Neutrophil (primary cell): Measurements from ENCODE around the gene NUP93.

Experiments used
- H3K27ac ChIP-seq: fragments of 200-600 bp; sonication (generic); 2 replicates; pipeline ENCODE4 v1.5.1; 2016; ENCODE audit warnings: mild to moderate bottlenecking, moderate library complexity
- H3K27me3 ChIP-seq: fragments of 200-600 bp; sonication (generic); 2 replicates; pipeline ENCODE4 v1.6.0; 2016; ENCODE audit warnings: mild to moderate bottlenecking
- H3K36me3 ChIP-seq: fragments of 200-600 bp; sonication (generic); 2 replicates; pipeline ENCODE4 v1.5.1; 2017
- H3K4me1 ChIP-seq, 2 experiments: fragments of 200-600 bp in 1 of 2; sonication (generic) in 1 of 2; 1 replicate in 1 of 2; 2 replicates in 1 of 2; pipeline versions ENCODE4 v1.5.1 to v1.6.1; 2013 to 2016; ENCODE audit warnings: low read depth in 1 of 2, low read length in 1 of 2, mild to moderate bottlenecking in 1 of 2, moderate library complexity in 1 of 2; ENCODE audit not compliant: control insufficient read depth in 1 of 2, insufficient read depth in 1 of 2
- H3K4me3 ChIP-seq, 2 experiments: fragments of 200-600 bp in 1 of 2; sonication (generic) in 1 of 2; 1 replicate in 1 of 2; 2 replicates in 1 of 2; pipeline ENCODE4 v1.5.1; 2013 to 2016; ENCODE audit warnings: low read depth in 1 of 2, low read length in 1 of 2, mild to moderate bottlenecking in 1 of 2, moderate library complexity in 1 of 2
- H3K9me3 ChIP-seq: fragments of 200-600 bp; sonication (generic); 2 replicates; pipeline ENCODE4 v1.5.1; 2016
- CTCF ChIP-seq: fragments of 200-600 bp; sonication (generic); IDR thresholded peaks from 2 replicates; pipeline ENCODE4 v1.5.1; 2016; ENCODE audit warnings: antibody characterized with exemption

Gene NUP93

GRCh38 chr16:56700631-56701030, 29.3 kb upstream of the NUP93 start:
- no peak for TF ChIP-seq CTCF

GRCh38 chr16:56701534-56701933, 28.4 kb upstream of the NUP93 start:
- Histone ChIP-seq H3K27me3 (no peaks in the 10 kb centered on the region), H3K36me3 (no peaks in the 10 kb centered on the region), H3K9me3 (no peaks in the 10 kb centered on the region), H3K4me3 (no peak overlapping the region), H3K27ac (no peak overlapping the region), H3K4me1 (peaks cover 0 to 7% of the 10 kb centered on the region in 2 experiments)
- TF ChIP-seq CTCF, result no peak

More at GRCh38 chr16:56700631-56701030, 29.3 kb upstream of the NUP93 start:
- Histone ChIP-seq H3K9me3 (no peaks in the 10 kb centered on the region), H3K27ac (no peak overlapping the region), H3K36me3 (no peaks in the 10 kb centered on the region), H3K4me3 (no peak overlapping the region), H3K27me3 (no peaks in the 10 kb centered on the region), H3K4me1 (peaks cover 0 to 7% of the 10 kb centered on the region in 2 experiments)

- Histone ChIP-seq H3K9me3 (no peaks in the 10 kb centered on the region), H3K27me3 (no peaks in the 10 kb centered on the region), H3K36me3 (no peaks in the 10 kb centered on the region), H3K4me3 (no peak overlapping the region), H3K4me1 (peaks cover 0 to 7% of the 10 kb centered on the region in 2 experiments), H3K27ac (no peak overlapping the region)
- no peak for TF ChIP-seq CTCF
These were observed 27.1 kb upstream of the NUP93 start for GRCh38 chr16:56702836-56703235.

- Histone ChIP-seq H3K27ac (no peak overlapping the region), H3K27me3 (no peaks in the 10 kb centered on the region)
- no peak for TF ChIP-seq CTCF
These were observed 21.1 kb upstream of the NUP93 start for GRCh38 chr16:56708525-56709442.

GRCh38 chr16:56709443-56710040, 20.4 kb upstream of the NUP93 start:
- Histone ChIP-seq H3K9me3 (no peaks in the 10 kb centered on the region), H3K4me3 (no peak overlapping the region), H3K27ac (no peak overlapping the region), H3K4me1 (no peaks in the 10 kb centered on the region), H3K27me3 (no peaks in the 10 kb centered on the region), H3K36me3 (no peaks in the 10 kb centered on the region)
- TF ChIP-seq CTCF, result no peak

More at GRCh38 chr16:56708525-56709442, 21.1 kb upstream of the NUP93 start:
- Histone ChIP-seq H3K9me3 (no peaks in the 10 kb centered on the region), H3K4me3 (no peak overlapping the region), H3K4me1 (no peaks in the 10 kb centered on the region), H3K36me3 (no peaks in the 10 kb centered on the region)
